Putamen (tissue), 1 donor: ENCODE results near the gene OR7C2.
"Not testable (repeated sequence)": the region's sequence is repeated elsewhere in the genome, so short reads cannot be mapped to it uniquely, and the experiment has no call there.

ENCODE experiments used
- DNase-seq: peaks from one replicate; pipeline ENCODE4 v3.0.0-alpha.2; 2016; ENCODE audit warnings: low spot score

OR7C2 gene

DNA sequence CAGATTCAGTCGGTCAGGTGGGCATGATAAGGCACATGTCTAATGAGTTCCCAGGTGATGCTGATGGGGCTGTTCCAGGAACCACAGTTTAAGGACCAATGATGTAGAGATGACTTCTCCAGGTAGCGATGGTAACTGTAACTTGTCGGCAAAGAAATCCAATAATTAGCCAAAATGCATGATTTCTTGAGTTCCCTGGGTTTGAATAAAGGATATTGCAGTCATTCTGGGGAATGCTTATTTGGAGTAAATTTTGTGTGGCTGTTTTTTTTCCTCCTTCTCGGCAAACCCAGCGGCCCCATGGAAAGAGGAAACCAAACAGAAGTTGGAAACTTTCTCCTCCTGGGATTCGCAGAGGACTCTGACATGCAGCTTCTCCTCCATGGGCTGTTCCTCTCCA, at the start of gene OR7C2:
OR7C2 (plus strand) TSS at position 301 of the 400 bp plus-strand sequence; CDS start at position 301, 0 bp downstream.
- no peak for DNase-seq

DNA sequence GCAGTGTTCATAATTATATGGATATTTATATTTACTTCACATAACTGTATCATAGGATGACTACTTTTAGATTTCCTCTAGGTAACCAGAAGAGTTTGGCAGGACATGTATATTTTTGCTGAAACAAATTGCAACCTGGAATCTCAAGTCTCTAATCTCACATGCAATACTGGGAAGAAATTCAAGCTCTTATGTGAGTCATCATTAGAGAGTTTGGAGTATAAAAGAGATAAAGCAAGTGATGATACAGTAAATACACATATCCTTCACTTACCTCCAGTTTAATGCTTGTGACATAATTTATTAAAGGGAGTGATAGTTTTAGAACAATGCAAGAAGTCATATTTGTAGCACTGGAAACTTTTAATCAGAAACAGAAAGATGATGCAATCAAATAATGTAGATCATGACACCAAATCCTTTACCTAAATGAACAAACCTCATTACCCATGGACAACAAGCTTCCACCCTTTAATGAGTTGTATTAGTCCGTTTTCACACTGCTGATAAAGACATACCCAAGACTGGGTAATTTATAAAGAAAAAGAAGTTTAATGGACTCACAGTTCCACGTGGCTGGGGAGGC, 39.5 kb upstream of the OR7C2 start:
- DNase-seq = no peak

DNA sequence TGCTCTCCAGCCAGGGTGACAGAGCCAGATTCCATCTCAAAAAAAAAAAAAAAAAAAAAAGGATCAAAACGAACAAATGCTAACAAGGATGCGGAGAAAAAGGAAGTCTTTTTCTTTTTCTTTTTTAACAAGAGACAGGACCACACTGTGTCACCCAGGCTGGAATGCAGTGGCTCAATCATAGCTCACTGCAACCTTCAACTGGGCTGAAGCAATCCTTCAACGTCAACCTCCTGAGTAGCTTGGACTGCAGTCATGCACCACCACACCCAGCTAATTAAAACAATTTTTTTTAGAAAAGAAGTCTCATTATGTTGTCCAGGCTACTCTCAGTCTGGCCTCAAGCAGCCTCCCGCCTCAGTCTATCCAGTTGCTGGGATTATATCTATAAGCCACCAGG, 34.6 kb upstream of the OR7C2 start:
- DNase-seq = no peak

DNA sequence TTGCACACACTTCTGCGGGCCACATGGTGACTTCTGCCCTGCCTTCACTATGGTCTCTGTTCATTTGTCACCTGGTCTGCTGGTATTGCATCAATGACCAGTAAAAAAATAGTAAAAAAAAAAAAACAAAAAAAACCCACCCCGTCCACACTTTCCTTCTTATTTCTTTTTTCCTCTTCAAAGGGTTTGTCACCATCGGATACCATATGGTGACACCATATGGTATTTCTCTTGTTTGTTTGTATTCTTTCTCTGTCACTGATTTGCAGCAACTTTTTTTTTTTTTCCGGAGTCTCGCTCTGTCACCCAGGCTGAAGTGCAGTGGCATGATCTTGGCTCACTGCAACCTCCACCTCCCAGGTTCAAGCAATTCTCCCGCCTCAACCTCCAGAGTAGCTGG, 26.2 kb upstream of the OR7C2 start:
- DNase-seq = no peak

DNA sequence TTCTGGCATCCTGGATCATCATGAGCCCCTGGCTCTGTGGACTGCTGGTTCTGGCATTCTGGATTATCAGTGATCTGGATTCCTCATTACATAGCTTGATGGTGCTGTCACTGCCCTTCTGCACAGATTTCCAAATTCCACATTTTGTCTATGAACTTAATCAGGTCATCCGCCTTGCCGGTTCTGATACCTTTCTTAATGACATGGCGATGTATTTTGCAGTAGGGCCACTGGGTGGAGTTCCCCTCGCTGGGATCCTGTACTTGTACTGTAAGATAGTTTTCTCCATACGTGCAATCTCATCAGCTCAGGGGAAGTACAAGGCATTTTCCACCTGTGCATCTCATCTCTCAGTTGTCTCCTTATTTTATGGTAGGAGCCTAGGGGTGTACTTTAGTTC, 24.4 kb upstream of the OR7C2 start:
- DNase-seq = peak; percentile 2

DNA sequence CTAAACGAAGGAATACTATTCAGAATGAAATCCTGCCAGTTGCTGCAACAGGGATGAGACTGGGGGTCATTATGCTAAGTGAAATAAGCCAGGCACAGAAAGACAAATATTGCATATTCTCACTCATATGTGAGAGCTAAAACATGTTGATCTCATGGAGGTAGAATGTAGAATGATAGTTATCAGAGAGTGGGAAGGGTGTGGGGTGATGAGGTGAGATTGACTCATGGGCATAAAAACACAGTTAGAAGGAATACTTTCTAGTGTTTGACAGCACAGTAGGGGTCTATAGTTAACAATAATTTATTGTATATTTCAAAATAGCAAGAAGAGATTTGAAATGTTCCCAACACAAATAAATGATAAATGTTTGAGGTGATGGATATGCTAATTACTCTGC, 7.8 kb upstream of the OR7C2 start:
- DNase-seq = no peak

DNA sequence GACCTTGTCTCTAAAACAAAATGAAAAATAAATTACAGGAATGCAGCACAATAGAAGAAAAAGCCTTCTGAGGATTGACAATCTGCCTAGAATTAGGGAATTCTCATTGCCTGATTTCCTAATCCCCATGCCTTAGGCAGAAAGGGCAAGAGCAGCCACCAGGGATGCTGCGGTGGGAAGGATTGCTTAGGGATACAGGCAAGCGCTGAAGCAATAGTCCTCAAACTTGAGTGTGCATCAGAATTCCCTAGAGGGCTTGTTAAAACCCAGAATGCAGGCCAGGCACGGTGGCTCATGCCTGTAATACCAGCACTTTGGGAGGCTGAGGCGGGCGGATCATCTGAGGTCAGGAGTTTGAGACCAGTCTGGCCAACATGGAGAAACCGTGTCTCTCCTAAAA, 1.0 kb upstream of the OR7C2 start:
- DNase-seq = no peak

DNA sequence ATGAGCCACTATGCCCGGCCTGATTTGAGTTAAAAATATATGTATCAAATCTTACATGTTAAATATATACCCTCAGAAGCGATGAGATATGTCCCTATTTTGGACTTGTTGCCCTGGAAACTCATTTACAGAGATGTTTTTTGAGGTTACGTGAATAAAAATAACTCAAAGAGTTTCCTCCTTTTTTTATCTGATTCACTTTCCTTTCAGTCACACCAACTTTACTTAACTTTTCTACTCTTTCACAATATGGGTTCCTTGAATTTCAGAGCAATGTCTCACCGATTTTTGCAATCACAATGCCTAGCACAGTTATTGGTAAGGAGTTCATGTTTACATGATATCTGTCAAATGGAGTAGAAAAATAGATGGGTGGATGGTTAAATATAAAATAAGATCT, 2.3 kb downstream of the OR7C2 start:
- peak; percentile 37 for DNase-seq

DNA sequence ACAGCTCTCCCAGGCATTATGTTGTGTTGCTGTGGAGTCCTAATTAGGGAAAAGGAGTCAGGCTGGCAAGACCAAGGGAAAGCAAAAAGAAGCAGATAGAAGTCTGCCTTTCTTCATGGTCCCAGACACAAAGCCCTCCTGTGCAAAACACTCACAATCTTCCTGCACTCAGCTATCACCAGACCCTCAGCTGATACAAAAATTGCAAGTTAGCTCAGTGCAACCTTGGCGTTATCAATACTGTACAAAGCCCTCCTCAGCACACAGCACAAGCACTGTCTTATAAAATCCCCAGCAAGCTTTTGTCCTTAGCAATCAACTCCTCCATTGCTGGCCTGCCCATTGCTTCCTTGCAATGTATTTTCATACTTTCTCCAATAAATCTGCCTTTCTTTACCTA, 3.2 kb downstream of the OR7C2 start:
- DNase-seq = no peak

DNA sequence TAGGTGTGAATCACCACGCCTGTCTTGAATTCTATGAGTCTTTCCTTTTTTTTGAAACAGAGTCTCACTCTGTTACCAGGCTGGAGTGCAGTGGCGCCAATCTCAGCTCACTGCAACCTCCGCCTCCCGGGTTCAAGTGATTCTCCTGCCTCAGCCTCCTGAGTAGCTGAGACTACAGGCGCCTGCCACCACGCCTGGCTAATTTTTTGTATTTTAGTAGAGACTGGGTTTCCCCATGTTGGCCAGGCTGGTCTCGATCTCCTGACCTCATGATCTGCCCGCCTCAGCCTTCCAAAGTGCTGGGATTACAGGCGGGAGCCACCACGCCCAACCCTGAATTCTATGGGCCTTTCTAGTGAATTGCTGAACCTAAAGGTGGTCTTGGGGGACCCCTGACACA, 8.1 kb downstream of the OR7C2 start:
- not testable (repeated sequence) for DNase-seq

DNA sequence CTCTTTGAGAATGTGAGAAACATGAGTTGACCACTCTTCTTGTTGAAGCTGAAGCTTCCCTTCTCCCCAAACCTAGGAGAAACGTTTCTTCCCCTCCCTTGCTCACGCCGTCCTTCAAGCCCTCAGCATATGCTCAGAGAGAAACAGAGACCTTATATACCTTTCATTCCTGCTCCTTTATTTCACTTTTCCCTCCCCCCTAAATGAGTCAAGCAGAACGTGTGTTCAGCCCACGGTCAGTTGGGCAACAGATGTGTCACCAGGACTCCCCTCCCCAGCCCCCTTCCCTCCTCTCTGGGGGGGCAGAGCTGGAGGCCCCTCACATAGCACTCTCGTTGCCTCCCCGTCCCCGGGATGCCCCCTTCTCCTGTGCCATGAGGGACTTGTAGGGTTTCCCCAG, 8.6 kb downstream of the OR7C2 start:
- DNase-seq = no peak

DNA sequence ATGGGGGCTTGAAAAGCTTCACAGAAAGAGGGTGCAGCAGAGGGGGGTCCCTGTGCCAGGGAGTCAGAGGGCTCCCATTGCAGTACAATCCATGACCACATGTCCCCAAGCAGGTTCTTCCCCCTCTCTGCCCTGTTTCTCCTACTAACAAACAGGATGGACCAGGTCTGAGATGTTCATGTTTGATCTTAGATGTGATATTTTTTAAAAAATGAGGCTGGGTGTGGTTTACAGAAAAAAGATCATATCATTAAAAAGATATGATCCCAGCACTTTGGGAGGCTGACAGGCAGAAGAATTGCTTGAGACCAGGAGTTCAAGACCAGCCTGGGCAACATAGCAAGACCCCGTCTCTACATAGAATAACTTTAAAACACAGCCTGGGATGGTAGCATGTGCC, 9.1 kb downstream of the OR7C2 start:
- DNase-seq = no peak

DNA sequence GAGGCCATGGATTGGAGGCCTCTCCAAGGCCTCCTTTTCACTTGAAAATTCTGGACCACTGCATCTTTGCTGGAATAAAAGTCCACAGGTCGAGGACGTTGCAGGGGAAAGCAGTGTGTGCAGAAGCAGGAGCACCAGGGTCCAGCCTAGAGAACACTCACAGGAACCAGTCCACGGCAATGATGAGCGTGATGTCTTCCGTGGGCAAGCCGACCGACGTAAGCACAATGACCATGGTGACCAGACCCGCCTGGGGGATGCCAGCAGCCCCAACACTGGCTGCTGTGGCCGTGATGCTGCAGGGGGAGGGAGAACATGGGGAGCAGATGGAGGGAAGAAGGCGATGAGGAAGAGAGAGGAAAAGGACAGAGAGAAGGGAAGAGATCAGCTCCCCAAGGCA, 11.5 kb downstream of the OR7C2 start:
- DNase-seq = no peak

DNA sequence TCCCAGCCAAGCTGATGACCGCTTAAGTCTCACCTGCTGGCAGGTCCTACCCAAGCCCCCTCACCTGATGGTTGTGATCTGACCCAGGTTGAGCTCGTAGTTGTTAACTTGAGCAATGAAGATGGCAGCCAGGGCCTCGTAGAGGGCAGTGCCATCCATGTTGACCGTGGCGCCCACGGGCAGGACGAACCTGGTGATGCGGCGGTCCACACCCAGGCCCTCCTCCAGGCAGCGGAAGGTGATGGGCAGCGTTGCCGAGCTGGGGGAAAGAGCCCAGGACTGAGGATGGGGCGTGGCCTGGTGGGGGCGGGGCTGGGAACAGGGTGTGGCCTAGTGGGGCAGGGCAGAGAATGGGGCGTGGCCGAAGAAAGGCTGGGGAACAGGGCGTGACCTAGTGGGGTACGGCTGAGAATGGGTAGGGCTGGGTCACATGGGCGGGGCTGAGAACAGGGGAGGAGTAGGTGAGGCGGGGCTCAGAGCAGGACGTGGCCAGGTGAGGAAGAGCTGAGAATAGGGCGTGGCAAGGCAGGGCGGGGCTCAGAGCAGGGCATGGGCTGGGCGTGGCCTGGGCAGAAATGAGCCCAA, 12.9 kb downstream of the OR7C2 start:
- DNase-seq = no peak

DNA sequence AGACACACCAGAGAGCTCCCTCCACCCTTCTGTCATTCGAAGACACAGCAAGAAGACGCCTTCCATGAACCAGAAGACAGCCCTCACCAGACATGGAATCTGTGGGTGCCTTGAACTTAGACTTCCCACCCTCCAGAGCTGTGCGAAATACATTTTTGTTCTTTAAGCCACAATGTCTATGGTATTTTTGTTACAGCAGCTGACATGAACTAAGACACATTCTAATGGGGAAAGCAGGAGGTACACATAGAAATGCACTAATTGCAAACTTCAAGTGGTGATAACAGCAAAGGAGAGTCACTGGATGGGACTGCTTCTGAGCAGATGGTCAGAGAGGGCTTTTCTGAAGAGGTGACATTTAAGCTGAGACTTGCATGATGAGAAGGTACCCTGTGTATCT, 16.2 kb downstream of the OR7C2 start:
- no peak for DNase-seq

DNA sequence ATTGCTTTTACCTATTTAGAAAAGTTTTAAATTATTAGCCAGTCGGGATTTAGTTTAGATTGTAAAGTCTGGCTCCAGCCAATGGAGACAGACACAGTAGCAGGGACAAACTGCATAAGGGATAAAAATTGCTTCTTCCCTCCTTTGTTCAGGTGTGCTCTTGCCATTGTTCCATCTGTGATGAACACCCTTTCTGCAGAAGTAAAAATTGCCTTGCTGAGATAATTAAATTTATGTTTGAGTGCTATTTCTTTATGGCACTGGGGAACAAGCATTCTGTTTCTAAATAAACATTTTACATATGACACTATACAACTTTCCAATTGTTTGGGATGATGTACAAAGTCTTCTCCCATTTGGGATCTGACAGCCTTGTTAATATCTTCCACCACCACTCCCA, 18.0 kb downstream of the OR7C2 start:
- no peak for DNase-seq

DNA sequence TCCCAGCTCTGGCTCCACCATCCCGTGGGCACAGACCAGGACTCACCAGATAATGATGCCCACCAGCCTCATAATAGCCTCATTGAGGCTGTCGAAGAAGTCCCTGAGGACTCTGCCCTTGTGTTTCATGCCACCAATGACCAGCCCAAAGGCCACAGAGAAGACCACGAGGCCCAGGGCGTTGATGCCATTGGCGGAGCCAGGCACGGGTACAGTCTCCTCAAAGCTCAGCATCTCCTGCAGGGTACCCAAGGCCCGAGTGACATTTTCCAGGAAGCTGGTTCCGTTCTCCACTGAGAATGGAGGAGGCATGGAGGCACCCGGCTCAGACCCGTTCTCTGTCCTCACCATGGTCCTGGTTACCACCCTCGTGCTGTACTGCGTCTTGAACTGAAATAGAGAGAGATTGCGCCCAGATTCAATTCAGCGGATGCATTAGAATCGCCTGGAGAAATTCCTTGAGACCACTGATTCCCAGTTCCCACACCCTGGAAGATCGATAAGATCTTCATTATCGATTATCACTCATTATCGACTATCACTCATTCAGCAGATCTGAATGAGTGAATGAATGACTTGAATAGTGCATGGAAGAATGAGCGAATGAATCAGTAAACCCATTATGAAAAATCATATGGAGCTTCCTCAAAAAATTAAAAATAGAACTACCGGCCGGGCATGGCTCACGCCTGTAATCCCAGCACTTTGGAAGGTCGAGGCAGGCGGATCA, 20.8 kb downstream of the OR7C2 start:
- DNase-seq = no peak

DNA sequence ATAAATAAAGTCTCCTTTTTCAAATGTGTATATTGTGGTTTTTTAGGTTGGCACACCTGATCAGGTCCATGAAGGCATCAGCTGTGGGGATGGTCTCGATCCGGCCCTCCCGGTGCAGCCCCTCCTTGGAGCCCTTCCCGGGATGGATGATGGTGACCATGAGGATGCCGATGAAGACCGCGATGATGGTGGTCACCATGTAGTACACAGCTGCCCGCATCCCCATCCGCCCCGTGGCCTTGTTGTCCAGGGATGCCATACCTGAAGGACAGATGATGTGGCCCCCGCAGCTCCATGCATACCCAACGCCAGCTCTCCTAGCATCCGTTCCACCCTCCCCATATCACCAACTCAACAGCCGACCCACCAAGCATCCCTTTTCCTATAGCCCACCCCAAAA, 27.0 kb downstream of the OR7C2 start:
- no peak for DNase-seq

DNA sequence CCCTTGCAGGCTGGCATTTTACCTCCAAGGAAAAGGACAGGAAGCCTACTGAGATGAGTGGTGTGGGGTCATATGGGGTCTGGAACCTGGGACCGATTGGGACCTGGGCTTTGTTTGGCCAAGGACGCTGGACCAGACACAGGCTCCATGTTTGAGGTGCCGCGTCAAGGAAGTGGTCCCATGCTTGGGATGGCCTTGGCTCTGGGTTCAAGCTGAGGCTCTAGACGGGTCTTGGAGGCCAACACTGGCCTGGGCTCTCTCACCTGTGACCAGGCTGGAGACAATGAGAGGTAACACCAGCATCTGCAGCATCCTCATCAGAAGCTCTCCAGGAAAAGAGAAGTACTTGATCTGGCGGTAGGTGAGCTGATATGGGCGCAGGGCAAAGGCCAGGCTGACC, 30.2 kb downstream of the OR7C2 start:
- DNase-seq = no peak

DNA sequence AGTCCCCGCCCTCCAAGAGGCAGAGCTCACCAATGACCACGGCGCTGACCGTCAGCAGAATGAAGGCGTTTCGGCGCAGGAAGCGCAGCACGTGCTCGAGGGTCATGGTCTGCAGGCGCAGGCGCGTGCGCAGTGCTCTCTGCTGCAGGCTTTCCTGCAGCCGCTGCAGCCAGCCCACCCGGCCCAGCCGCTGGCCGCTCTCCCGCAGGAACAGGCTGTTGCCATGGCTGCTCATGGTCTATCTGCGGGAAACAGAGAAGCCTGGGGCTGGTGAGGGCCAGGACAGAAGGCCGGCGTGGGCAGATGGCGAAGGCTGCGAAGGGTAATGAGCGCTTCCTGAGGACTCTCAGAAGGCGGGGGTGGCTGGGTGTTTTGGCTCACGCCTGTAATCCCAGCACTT, 31.4 kb downstream of the OR7C2 start:
- no peak for DNase-seq

DNA sequence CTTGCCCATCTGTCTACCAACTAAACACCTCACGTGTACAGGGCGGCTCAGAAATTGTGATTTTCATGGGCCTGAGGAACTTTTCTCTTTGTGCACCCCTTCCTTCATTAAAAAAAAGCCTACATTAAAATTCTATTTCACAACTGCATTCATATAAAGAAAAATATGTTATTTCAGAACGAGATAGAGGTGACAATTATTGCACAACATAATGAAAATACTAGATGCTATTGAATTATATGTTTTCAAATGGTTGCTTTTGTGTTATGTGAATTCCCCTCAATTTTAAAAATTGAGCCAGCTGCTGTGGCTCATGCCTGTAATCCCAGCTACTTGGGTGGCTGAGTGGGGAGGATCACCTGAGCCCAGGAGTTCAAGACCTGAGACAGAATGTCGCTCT, 33.2 kb downstream of the OR7C2 start:
- no peak for DNase-seq

DNA sequence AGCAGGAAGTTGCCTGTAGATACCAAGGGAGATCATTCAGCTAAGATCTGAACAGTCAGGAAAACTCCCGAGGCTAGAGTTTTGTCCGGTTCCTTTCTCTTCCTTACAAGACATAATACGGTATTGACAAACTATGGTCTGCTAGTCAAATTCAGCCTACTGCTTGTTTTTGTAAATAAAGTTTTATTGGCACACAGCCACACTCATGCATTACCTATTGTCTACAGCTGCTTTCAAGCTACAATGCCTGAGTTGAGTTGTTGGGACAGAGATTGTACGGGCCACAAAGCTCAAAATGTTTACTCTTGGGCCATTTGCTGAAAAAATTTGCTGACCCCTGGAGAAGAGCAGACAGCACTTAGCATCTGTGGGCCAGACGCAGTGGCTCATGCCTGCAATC, 35.8 kb downstream of the OR7C2 start:
- DNase-seq = no peak

DNA sequence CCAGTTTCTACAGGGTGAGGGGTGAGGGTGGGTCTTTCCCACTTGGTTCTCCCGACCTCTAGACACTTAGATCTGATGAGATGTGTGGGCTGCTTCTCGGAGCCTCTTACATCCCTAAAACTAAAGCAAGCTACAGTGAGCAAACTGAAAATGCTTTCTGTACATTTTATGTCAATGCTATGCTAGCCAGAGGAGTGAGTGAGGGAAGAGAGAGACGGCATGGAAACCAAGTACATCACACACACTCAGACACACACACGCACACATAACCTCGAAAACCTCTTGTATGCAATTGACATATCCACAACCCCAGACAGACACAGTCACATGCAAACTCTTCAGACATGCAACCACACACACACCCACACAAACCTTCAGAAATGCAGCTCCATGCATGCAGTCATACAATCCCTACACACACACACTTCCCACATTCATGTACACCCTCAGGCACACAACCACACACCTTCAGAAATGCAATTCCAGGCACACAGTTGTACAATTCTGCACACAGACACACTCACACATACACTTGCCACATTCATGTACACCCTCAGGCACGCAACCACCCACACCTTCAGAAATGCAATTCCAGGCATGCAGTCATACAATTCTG, 37.0 kb downstream of the OR7C2 start:
- no peak for DNase-seq
